ENCODE results near the gene ALOXE3.

The ALOXE3 gene

DNA sequence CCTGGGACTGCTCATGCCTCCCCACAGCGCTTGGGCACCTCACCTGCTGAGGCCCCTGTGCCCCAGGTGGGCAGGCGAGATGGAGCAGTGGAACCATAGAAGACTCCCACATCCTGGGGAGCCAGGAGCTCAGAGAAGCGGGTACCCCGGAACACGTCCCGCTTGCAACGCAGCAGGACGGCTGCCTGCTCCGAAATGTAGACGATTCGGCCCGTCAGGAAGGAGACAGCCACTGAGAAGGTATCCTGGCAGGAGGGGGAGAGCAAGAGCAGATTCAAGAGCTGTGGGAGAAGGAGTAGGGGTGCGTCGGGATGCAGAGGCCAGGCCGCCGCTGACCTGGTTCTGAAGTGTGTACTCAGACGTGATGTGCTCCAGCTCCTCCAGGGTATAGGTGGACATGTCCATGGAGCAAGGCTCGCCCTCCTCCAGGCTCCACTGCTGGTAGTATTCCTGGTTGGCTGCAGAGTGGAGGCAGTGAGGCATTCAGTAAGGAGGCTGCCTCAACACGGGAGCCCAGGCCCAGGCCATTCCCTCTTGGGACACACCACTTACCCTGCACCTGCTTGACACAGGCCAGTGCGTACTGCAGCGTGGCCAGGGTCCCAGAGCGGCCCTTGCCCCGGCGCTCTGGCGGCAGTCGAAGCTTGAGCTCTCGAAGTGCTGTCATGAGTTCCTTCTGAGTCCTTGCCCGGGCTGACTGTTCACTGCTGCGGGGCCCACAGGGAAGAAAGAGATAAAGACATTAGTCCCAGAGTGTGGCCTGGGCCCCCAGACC lies 31.3 kb upstream of the ALOXE3 start:
- Histone ChIP-seq H3K9me3 (ENCODE audit: control insufficient read depth, insufficient read depth, low read length) (no peaks in the 10 kb centered on the region), H3K4me1 (ENCODE audit: insufficient read depth, low read length) (peaks cover 7% of the 10 kb centered on the region), H3K36me3 (ENCODE audit: insufficient read depth, low read length) (no peaks in the 10 kb centered on the region; the same call in none of the 2 replicates), H3K9ac (ENCODE audit: low read depth, low read length) (no peak overlapping the region)

DNA sequence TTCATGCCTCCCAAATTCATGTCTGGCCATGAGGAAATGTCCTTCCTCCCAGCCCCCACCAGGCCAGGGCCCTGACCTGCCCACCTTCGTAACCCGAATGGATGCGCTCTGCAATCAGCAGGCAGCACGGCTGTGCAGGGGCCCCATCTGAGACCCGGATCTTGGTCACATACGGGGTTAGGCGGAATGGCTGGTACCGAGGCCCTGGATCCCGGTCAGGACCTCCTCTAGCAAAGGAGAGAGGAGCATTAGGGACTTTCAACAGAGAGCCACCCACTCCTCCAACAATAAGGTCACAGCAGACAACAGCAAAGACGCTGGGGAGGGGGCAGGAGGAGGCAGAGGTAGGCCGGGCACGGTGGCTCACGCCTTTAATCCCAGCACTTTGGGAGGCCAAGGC lies 30.2 kb upstream of the ALOXE3 start:
- Histone ChIP-seq H3K4me1 (ENCODE audit: insufficient read depth, low read length) (peaks cover 7% of the 10 kb centered on the region; the same call in 1 of the 2 replicates), H3K9ac (ENCODE audit: low read depth, low read length) (no peak overlapping the region), H3K9me3 (ENCODE audit: control insufficient read depth, insufficient read depth, low read length) (no peaks in the 10 kb centered on the region), H3K36me3 (ENCODE audit: insufficient read depth, low read length) (no peaks in the 10 kb centered on the region; the same call in none of the 2 replicates)

DNA sequence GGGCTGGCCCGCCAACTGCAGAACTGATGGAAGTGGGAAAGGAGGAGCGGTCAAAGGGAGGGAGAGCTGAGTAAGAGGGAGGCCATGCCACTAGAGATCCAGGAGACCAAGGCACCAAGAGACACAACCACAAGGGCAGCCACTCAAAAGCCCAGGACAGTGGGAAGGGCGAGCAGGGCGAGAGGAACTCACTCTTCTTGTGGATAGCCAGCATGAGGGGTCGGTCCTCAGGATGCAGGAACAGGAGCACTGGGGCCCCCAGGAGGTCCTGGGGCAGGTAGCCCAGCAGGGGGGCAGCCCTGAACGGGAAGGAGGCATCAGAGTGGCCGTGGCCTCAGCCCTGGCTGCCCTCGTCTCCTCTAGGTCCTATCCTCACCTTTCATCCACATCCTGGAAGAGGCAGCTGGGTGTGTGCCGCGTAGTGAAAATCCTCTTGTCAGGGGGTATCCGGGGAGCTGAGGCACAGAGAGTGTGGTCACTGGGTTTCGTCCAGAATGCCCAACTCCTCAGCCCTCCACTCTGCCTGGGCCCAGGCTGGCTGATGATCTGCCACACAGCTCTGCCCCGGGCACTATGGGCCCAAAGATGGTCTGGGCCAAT lies 29.6 kb upstream of the ALOXE3 start:
- Histone ChIP-seq H3K36me3 (ENCODE audit: insufficient read depth, low read length) (no peaks in the 10 kb centered on the region; the same call in none of the 2 replicates), H3K9me3 (ENCODE audit: control insufficient read depth, insufficient read depth, low read length) (no peaks in the 10 kb centered on the region), H3K4me1 (ENCODE audit: insufficient read depth, low read length) (peaks cover 5% of the 10 kb centered on the region; the same call in 1 of the 2 replicates), H3K9ac (ENCODE audit: low read depth, low read length) (no peak overlapping the region)

DNA sequence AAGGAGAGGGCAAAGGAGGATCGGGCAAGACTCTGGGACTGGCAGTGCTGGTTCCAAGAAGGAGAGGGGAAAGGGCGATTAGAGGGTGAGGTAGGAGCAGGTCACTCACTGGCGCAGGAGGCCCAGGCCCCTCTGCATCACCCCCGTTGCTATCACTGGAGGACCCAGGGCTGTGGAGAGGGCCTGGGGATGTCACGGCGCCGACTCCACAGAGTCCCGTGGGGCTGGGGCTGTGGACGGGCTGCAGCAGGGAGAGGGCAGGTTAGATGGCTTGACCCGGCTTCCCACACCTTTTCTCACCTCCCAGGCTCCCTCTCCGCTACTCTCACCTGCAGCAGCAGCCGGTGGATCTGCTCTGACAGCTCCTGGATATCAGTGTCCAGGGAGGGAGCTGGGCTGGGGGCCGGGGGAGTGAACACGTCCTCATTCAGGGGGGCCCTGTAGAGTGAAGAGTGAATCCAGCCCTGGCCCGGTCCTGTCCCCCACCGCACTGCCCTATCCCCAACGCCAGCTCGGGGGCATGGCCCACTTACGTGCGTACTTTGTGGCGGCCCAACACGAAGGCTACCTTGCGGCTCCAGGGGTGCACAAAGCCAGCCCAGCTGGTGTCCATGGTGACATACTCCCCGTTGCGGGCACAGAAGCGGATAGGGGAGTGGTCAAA lies 29.0 kb upstream of the ALOXE3 start:
- Histone ChIP-seq H3K9me3 (ENCODE audit: control insufficient read depth, insufficient read depth, low read length) (no peaks in the 10 kb centered on the region), H3K9ac (ENCODE audit: low read depth, low read length) (no peak overlapping the region), H3K36me3 (ENCODE audit: insufficient read depth, low read length) (no peaks in the 10 kb centered on the region; the same call in none of the 2 replicates), H3K4me1 (ENCODE audit: insufficient read depth, low read length) (no peaks in the 10 kb centered on the region)

DNA sequence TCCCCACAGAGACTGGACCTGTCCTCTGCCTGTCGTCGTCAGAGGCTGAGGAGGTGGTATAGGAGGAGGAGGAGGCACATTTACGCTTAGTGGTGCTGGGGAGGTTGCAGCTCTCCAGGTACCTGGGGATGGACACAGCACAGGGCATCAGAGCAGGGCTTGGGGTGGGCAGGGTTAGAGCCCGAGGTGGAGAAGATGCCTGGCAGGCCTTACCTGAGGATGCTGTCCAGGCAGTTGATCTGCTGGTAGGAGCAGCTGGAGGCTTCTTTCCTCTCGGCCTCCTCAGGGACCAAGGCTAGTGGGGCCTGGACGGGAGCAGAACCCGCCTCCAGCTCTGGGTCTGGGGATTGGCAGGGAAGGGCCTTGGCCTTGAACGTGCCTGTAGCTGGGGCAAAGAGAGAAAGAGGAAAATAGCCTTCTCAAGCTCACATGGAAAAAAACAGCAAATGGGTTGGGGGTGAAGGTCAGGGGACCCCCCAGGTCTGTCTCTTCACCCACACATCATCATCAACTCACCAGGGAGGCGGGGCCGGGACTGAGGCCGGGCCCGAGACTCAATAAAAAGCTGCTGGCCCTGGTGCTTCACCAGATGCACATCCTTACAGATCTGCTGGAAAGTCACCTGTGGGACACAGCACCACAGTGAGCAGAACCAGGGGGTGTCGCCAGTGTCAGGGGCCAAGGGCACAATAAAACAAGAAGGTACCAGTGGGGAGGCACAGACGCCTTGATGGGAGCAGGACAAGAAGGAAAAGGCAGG lies 28.2 kb upstream of the ALOXE3 start:
- Histone ChIP-seq H3K4me1 (ENCODE audit: insufficient read depth, low read length) (no peaks in the 10 kb centered on the region), H3K9ac (ENCODE audit: low read depth, low read length) (no peak overlapping the region), H3K36me3 (ENCODE audit: insufficient read depth, low read length) (no peaks in the 10 kb centered on the region; the same call in none of the 2 replicates), H3K9me3 (ENCODE audit: control insufficient read depth, insufficient read depth, low read length) (no peaks in the 10 kb centered on the region)

DNA sequence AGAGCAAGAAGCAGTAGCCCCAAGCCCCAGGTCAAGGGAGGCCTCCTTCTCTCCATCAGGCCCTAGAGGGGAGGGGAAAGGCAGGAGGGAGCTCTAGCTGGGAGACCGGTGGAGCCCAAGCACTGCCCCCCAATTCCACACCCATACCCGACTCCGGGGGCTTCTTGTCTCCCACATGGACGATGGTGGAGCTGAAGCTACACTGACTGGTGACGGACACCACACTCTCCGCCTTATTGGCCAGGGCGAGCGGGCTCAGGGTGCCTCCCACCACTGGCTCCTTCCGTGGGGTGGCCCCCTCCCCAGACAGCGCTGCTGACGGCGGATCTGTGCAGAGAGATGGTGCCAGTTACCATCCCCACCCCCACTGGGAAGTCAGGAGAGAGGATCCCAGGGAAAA lies 27.5 kb upstream of the ALOXE3 start:
- H3K9me3 ChIP-seq (ENCODE audit: control insufficient read depth, insufficient read depth, low read length): no peaks in the 10 kb centered on the region
- no peaks in the 10 kb centered on the region for H3K4me1 ChIP-seq (ENCODE audit: insufficient read depth, low read length)
- H3K36me3 ChIP-seq (ENCODE audit: insufficient read depth, low read length): no peaks in the 10 kb centered on the region; the same call in none of the 2 replicates
- H3K9ac ChIP-seq (ENCODE audit: low read depth, low read length): no peak overlapping the region

DNA sequence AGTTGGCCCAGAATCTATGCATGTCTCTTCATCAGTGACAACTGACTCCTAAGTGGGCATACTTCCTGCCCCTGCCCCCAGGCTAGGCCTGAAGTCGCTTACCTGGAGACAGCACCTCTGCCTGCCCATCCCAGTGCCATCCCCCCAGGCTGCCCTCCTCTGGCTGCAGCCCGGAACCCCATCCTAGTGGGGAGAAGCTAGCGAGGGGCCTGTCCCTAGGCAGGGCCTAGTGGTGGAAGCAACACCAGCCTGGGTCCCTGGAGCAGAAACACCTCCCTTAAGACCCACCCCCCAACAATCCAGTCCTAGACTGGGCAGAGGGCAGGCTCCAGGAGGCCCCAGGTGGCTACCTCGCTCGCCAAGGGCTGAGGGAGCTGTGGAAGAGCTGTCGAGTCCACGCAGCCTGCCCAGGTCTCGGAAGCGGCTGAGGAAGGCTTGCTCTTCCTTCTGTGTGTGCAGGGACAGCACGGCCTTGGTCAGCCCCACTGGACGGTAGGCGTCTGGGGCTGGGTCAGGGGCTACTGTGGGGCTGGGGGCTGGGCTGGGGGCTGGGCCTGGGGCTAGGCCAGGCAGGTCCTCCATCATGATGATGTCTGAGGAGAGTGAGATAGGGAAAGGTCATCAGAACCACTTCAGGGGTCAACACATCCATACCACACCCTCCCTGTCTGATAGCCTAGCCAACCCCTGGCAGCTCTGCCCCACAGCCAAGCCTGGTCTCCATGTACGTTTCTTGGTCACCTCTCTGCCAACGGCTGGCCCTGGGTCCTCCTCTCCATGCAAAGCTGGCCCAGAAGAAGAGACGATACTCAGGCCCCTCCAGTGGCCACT lies 26.3 kb upstream of the ALOXE3 start:
- no peaks in the 10 kb centered on the region for H3K9me3 ChIP-seq (ENCODE audit: control insufficient read depth, insufficient read depth, low read length)
- no peaks in the 10 kb centered on the region; the same call in none of the 2 replicates for H3K36me3 ChIP-seq (ENCODE audit: insufficient read depth, low read length)
- no peak overlapping the region for H3K9ac ChIP-seq (ENCODE audit: low read depth, low read length)
- H3K4me1 ChIP-seq (ENCODE audit: insufficient read depth, low read length): no peaks in the 10 kb centered on the region

DNA sequence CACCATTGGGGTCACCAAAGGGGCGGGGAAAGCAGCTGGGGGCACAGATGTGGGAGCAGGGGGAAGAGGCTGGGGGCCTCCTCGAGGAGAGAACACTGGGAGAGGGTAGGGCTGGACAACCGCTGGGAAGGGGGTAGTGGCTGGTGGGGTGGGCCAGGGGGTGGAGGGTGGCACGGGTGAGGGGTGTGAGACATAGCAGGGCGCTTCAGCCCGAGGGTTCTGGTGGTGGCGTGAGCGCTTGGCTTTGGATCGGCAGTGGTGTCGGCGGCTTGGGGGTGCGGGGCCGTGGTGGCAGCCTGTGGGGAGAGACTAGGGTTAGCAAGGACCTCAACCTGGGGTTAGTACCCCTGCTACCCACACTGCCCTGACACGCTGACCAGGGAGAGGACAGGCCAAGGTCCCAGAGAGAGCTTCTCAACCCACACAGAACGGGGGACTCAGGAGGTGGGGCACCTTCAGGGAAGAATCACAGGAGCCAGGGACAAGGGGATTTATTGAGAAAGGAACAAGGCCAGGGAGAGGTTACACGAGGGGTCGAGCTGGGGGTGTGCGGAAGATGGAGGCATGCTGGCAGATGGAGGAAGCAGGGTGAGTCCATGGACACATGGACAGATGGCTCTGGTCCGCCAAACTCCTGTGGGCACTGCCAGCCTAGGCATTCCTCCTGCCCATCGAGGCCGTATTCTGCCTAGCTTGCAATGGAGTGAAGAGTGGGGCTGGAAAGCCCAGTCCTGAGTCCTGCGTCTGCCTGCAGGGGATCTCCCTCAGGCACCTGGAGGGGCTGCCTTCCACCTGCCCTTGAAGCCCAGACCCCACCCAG lies 25.5 kb upstream of the ALOXE3 start:
- Histone ChIP-seq H3K9me3 (ENCODE audit: control insufficient read depth, insufficient read depth, low read length) (no peaks in the 10 kb centered on the region), H3K36me3 (ENCODE audit: insufficient read depth, low read length) (no peaks in the 10 kb centered on the region; the same call in none of the 2 replicates), H3K9ac (ENCODE audit: low read depth, low read length) (no peak overlapping the region), H3K4me1 (ENCODE audit: insufficient read depth, low read length) (no peaks in the 10 kb centered on the region)

DNA sequence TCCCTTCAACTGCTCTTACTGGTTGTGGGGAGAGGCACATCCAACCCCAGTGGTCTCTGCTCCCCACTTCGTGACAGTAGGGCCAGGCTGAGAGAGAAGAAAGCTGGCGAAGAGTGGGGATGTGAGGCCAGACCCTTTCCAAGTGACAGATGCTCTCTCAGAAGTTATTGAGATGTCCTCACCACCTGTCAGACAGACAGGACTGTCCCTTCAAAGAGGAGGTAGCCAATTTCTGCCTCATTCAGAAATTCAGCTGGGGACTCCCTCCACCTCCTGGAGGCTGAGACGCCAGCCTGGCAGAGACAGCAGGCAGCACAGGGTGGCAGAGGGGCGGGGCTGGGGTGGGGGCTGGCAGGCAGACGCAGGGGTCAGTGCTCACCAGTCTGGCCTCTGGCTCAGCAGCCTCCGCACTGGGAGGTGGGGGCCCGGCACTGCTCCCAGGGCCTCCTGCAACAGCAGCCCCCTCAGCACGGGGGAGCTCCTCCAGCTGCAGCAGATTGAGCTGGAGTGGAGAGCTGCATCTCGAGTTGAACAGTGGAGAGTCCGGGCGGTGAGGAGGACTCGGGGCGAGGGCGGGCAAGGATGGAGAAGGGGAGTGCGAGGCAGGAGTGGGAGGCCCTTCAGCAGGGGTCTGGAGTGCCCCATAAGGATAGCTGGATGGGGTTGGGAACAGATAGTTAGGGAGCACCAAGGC lies 24.7 kb upstream of the ALOXE3 start:
- Histone ChIP-seq H3K4me1 (ENCODE audit: insufficient read depth, low read length) (no peaks in the 10 kb centered on the region), H3K9ac (ENCODE audit: low read depth, low read length) (no peak overlapping the region), H3K9me3 (ENCODE audit: control insufficient read depth, insufficient read depth, low read length) (no peaks in the 10 kb centered on the region), H3K36me3 (ENCODE audit: insufficient read depth, low read length) (no peaks in the 10 kb centered on the region; the same call in none of the 2 replicates)

DNA sequence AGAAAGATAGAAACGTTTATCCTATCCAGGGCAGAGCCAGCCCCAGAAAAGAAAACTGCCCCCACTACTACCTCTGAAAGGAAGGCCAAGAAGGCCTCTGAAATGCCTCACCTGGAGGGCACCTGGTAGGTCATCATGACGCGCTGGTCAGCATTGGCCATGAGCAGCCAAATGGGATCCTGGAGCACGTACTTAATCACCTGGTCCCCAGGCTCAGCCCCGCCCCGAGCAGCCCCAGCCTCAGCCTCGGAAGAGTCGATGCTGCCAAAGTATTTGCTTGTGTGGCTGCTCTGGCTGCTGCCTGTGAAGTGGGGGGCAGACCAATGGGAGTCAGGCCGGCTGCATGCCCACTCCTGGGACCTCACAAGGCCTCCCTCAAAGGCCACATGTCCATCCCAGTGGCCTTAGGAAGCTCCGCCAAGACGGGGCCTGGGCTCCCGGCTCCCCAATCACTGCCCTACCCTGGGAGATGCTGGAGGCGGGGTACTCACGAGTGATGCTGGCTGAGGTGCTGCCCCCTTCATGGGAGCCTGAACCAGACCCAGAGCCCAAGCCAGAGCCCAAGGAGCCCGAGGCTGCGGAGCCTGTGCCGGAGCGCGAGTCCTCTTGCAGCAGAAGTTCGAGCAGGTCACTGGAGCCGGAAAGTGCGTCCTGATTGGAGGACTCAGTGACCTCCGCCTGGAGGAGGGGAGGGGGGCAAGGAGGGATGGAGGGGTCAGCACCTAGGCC lies 24.0 kb upstream of the ALOXE3 start:
- no peak overlapping the region for H3K9ac ChIP-seq (ENCODE audit: low read depth, low read length)
- H3K9me3 ChIP-seq (ENCODE audit: control insufficient read depth, insufficient read depth, low read length): no peaks in the 10 kb centered on the region
- H3K4me1 ChIP-seq (ENCODE audit: insufficient read depth, low read length): no peaks in the 10 kb centered on the region
- H3K36me3 ChIP-seq (ENCODE audit: insufficient read depth, low read length): no peaks in the 10 kb centered on the region; the same call in none of the 2 replicates

DNA sequence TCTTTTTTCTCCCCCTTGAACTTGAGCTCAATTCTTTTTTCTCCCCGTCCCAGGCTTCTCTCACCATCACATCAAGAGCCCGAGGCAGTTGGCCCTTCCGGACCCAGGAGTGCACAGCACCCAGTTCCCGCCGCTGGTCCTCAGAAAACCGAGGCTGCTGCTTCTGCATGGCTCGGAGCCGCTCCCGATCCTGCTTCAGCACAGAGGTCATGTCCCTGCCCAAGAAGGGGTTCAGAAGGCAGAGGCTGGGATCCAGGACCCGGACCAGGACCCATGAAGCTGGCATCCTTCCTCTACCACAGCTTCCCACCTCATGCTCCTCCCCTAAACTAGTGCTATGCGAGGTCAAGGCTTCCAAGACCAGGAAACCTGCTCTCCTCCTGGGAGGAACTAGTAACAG lies 23.4 kb upstream of the ALOXE3 start:
- no peak overlapping the region for H3K9ac ChIP-seq (ENCODE audit: low read depth, low read length)

DNA sequence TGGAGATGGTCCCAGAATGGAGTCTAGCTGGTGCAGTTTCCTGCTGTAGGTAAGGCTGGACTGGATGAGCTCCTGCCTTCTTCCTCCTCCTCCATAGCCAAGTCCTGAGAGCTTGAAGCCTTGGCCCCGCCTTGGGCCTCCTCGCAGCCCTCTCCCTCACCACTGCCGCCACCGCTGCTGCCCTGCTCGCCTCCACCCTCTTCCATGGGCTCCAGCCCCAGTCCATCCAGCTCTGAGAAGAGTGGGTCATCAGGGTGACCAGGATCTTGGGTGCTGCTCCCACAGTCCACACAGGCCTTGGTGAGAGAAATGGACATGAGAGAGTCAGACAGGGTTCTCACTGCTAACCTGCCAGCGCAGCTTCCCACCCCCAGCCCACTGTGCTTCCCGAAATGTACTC lies 22.7 kb upstream of the ALOXE3 start:
- no peaks in the 10 kb centered on the region; the same call in none of the 2 replicates for H3K36me3 ChIP-seq (ENCODE audit: insufficient read depth, low read length)
- no peaks in the 10 kb centered on the region for H3K9me3 ChIP-seq (ENCODE audit: control insufficient read depth, insufficient read depth, low read length)
- H3K9ac ChIP-seq (ENCODE audit: low read depth, low read length): no peak overlapping the region
- no peaks in the 10 kb centered on the region for H3K4me1 ChIP-seq (ENCODE audit: insufficient read depth, low read length)

More for the DNA sequence above, 23.4 kb upstream of the ALOXE3 start:
- Histone ChIP-seq H3K36me3 (ENCODE audit: insufficient read depth, low read length) (no peaks in the 10 kb centered on the region; the same call in none of the 2 replicates), H3K9me3 (ENCODE audit: control insufficient read depth, insufficient read depth, low read length) (no peaks in the 10 kb centered on the region), H3K4me1 (ENCODE audit: insufficient read depth, low read length) (no peaks in the 10 kb centered on the region)

All from ES-I3 (cell line).